GM10248 (cell line): Measurements from ENCODE around the gene RAB27A.

ENCODE experiments used
- CTCF ChIA-PET: fragments of 300-600 bp; sonication (Branson Sonifier 250); formaldehyde crosslinking; extraction: SDS; loops from one replicate; lab custom pipeline; 2021; ENCODE audit warnings: antibody characterized with exemption; lab: Yijun Ruan, JAX
- POLR2A ChIA-PET: fragments of 350-650 bp; sonication (Branson Sonifier 250); formaldehyde crosslinking; extraction: SDS; loops from one replicate; lab custom pipeline; 2020; ENCODE audit warnings: antibody characterized with exemption; lab: Yijun Ruan, JAX
- DNase-seq: peaks from one replicate; pipeline ENCODE4 v3.0.0; 2012; ENCODE audit errors: extremely low spot score
- TF ChIP-seq, protein P1 (sequence below): IDR thresholded peaks from 2 replicates; pipeline ENCODE4 v1.5.1; 2012; ENCODE audit warnings: mild to moderate bottlenecking, low read depth; ENCODE audit errors: extremely low read depth, missing control alignments, control extremely low read depth

The RAB27A gene

DNA sequence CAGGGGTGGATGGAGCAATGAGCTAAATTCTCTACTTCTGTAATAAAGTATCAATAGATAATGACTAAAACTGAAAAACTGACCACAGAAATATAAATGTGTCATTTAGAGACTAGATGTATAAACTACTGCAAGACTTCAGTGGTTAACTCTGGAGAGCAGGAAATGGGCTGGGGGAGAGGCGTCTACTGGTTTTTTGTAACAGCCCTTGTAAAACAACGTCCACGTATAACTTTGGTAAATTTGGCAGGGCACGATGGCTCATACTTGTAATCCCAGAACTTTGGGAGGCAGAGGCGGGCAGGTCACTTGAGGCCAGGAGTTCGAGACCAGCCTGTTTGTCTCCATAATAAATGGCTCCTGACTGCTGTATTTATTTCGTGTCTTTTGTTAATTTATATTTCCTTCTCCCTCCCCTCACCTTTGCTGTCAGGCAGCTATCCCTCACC, 12.5 kb downstream of the RAB27A start:
- CTCF ChIA-PET = interaction anchor here (0.9 to 3.0 kb wide), 7 partner anchors 9 to 60 kb away, joined by 3 to 7 read pairs (median 4); no protein-coding TSS in a partner anchor

DNA sequence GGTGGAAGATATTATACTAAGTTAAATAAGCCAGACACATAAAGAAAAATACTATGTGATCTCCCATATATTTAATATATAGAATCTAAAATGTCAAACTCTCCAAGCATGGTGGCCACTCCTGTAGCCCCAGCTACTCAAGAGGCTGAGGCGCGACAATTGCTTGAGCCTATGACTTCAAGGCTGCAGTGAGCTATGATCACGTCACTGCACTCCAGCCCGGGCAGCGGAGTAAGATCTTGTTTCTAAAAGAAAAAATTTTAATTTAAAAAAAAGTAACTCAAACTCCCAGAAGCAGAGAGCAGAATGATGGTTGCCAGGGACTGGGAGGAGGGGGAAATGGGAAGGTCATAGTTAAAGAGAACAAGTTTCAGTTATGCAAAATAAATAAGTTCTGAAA, 13.3 kb downstream of the RAB27A start:
- POLR2A ChIA-PET = interaction anchor here (1.4 kb wide), 1 partner anchor 9 kb away, joined by 9 read pairs; no protein-coding TSS in a partner anchor
- no peak for DNase-seq
- TF ChIP-seq, protein P1, sequence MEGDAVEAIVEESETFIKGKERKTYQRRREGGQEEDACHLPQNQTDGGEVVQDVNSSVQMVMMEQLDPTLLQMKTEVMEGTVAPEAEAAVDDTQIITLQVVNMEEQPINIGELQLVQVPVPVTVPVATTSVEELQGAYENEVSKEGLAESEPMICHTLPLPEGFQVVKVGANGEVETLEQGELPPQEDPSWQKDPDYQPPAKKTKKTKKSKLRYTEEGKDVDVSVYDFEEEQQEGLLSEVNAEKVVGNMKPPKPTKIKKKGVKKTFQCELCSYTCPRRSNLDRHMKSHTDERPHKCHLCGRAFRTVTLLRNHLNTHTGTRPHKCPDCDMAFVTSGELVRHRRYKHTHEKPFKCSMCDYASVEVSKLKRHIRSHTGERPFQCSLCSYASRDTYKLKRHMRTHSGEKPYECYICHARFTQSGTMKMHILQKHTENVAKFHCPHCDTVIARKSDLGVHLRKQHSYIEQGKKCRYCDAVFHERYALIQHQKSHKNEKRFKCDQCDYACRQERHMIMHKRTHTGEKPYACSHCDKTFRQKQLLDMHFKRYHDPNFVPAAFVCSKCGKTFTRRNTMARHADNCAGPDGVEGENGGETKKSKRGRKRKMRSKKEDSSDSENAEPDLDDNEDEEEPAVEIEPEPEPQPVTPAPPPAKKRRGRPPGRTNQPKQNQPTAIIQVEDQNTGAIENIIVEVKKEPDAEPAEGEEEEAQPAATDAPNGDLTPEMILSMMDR = no peak
- CTCF ChIA-PET = interaction anchor here (0.9 to 3.0 kb wide), 8 partner anchors 8 to 59 kb away, joined by 3 to 7 read pairs (median 4); no protein-coding TSS in a partner anchor

More for the DNA sequence above, 12.5 kb downstream of the RAB27A start:
- POLR2A ChIA-PET = interaction anchor here (1.4 kb wide), 1 partner anchor 10 kb away, joined by 9 read pairs; no protein-coding TSS in a partner anchor
- TF ChIP-seq, protein P1 = no peak
- DNase-seq = peak; percentile 65

DNA sequence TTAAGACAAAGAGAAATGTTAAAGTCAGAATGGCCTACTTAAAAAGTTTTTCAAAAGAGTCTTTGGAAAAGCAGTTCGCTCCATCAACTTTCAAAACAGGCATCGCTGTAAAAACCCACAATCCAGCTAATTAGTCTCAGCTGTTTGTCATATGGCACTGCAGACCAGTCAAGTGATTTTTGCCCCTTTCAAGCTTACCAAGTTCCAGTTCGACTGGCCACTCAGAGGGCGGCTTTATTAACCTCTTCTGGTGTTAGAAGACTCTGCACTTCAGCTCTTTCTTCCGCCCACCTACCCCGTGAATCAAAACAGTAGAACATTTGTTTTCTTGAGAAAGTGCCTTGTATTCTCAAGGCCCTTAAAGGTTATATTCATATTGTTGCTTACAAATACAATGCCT, 19.3 kb downstream of the RAB27A start:
- CTCF ChIA-PET = interaction anchor here (1.0 to 1.8 kb wide), 6 partner anchors 10 to 41 kb away, joined by 3 to 8 read pairs (median 4); no protein-coding TSS in a partner anchor
- TF ChIP-seq, protein P1 = no peak
- POLR2A ChIA-PET = no interaction called here
- no peak for DNase-seq

DNA sequence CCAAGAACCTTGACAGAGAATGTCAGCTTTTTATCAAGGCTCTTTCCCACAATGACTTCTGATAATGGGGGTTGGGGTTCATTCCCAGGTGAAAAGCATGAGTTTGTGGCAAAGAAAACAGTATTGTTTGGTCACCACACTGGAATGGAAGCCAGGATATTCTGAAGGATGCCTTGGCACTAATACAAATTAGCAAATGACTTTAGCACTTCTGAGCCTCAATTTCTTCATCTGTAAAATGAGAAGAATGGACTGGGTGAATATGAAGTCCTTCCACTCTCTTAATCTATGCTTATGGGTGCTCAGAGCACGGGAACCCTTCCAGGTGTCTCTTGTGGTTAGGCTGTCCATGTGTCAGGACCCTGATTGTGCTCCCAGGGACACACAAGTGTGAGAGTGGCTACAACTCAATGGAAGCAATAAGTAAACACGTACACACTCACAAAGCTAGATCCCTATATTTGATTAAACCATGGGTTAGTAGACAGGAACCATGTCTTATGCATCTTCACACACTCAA, 21.4 kb downstream of the RAB27A start:
- POLR2A ChIA-PET = interaction anchor here (1.9 kb wide), 1 partner anchor 8 kb away, joined by 9 read pairs; no protein-coding TSS in a partner anchor
- DNase-seq = no peak
- CTCF ChIA-PET = interaction anchor here (1.0 to 3.0 kb wide), 6 partner anchors 9 to 50 kb away, joined by 3 to 9 read pairs (median 4); no protein-coding TSS in a partner anchor
- TF ChIP-seq, protein P1 = no peak

DNA sequence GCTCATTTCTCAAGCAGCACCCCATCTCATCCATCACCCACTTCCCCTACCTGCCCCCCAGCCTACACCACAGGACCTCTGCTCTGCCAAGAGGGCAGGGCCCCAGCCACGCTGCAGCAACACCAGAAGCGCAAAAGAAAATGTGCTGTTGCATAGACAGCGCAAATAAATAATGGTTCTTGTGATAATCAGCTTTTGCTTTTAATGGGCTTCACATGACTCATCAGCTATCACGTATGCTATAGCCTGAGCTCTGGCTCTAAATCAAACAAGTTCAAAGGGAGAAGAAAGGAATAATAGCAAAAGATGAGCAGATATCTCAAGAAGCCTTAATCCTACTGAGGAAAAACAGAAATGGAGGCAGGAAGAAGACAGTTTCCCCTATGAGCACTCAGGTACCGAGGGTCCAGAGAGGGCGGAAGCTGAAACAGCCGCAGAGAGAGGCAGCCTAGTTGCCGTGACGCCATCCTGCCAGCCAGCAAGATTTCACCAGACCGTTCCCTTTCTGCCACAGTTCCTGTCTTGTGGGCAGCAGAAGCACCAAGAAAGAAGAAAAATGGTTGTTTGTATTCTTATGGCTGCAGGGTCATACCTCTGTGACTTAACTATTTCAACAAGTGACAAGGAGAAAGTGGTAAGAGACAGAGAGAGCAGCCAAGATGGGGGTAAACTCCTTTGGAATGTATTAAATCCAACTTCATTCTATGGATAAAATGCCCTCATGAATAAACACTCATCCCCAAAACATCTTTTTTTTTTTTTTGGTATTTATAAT, 22.0 kb downstream of the RAB27A start:
- peak; percentile 37 for DNase-seq
- TF ChIP-seq, protein P1 = no peak
- POLR2A ChIA-PET = interaction anchor here (1.9 kb wide), 1 partner anchor 9 kb away, joined by 9 read pairs; no protein-coding TSS in a partner anchor
- CTCF ChIA-PET = interaction anchor here (1.0 to 3.0 kb wide), 8 partner anchors 9 to 49 kb away, joined by 3 to 9 read pairs (median 4); no protein-coding TSS in a partner anchor

DNA sequence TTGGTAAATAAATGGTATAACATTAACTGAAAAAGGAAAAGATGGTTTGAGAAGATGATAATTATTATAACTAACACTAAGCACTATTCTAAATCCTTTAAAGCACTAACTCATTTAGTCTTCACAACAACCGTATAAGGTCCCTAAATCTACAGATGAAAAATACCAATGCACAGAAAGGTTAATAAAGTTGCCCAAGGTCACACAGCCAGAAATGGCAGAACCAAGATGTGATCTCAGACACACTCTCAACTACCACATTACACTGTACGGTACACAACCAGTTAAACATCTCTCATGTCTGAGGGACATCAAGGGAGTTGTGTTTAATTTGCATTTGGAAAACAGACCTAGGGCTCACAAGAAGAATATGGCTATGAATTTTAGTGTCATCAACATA, 23.1 kb downstream of the RAB27A start:
- CTCF ChIA-PET = interaction anchor here (1.1 to 3.0 kb wide), 3 partner anchors 10 to 15 kb away, joined by 3 to 9 read pairs (median 7); no protein-coding TSS in a partner anchor
- TF ChIP-seq, protein P1 = no peak
- POLR2A ChIA-PET = interaction anchor here (1.9 kb wide), 1 partner anchor 10 kb away, joined by 9 read pairs; no protein-coding TSS in a partner anchor
- DNase-seq = no peak
